GM23338 (cell line): Measurements from ENCODE around the gene LRRC3B.

Experiments
- CREB1 ChIP-seq: fragments of 250-450 bp; sonication (Bioruptor Pico); IDR thresholded peaks from 2 replicates; pipeline ENCODE4 v1.5.0; 2020; ENCODE audit warnings: low read depth, mild to moderate bottlenecking, moderate library complexity
- EZH2 ChIP-seq: fragments of 200-600 bp; sonication (generic); IDR thresholded peaks from one replicate; pipeline ENCODE4 v1.8.0; 2017; ENCODE audit warnings: antibody characterized with exemption, mild to moderate bottlenecking, low read depth; ENCODE audit not compliant: unreplicated experiment
- EZH2phosphoT487 ChIP-seq: fragments of 200-600 bp; sonication (generic); IDR thresholded peaks from one replicate; pipeline ENCODE4 v1.8.1; 2018; ENCODE audit warnings: antibody characterized with exemption; ENCODE audit not compliant: unreplicated experiment
- JUNB ChIP-seq: IDR thresholded peaks from one replicate; pipeline ENCODE4 v1.6.1; 2016; ENCODE audit warnings: antibody characterized with exemption; ENCODE audit not compliant: unreplicated experiment
- NANOG ChIP-seq: IDR thresholded peaks from 2 replicates; pipeline ENCODE4 v1.6.1; 2016; ENCODE audit warnings: antibody characterized with exemption, borderline replicate concordance
- POLR2AphosphoS5 ChIP-seq: IDR thresholded peaks from 2 replicates; pipeline ENCODE4 v1.6.1; 2016; ENCODE audit warnings: antibody characterized with exemption, low read depth
- STAT1 ChIP-seq: IDR thresholded peaks from one replicate; pipeline ENCODE4 v1.6.1; 2016; ENCODE audit warnings: antibody characterized with exemption; ENCODE audit not compliant: unreplicated experiment
- ZNF114 ChIP-seq: fragments of 250-450 bp; sonication (Bioruptor Pico); IDR thresholded peaks from 2 replicates; pipeline ENCODE4 v1.5.0; 2020; ENCODE audit warnings: mild to moderate bottlenecking, moderate library complexity
- TF ChIP-seq, protein P1 (sequence below): IDR thresholded peaks from one replicate; pipeline ENCODE4 v1.6.1; 2018; ENCODE audit warnings: antibody characterized with exemption; ENCODE audit not compliant: unreplicated experiment
- TF ChIP-seq, protein P2 (sequence below): IDR thresholded peaks from 2 replicates; pipeline ENCODE4 v1.6.1; 2016; ENCODE audit warnings: antibody characterized with exemption
- TF ChIP-seq, protein P3 (sequence below), 2 experiments: fragments of 200-600 bp in 1 of 2; sonication (generic) in 1 of 2; conservative IDR thresholded peaks; 2 replicates each; pipeline versions ENCODE4 v1.5.1 to v1.6.1; 2016 to 2017; ENCODE audit warnings: antibody characterized with exemption in 2 of 2, low read depth in 2 of 2, mild to moderate bottlenecking in 2 of 2, moderate library complexity in 1 of 2
- TF ChIP-seq, protein P4 (sequence below): fragments of 250-450 bp; sonication (Bioruptor Pico); IDR thresholded peaks from 2 replicates; pipeline ENCODE4 v1.5.0; 2020; ENCODE audit warnings: mild to moderate bottlenecking, moderate library complexity

DNA sequence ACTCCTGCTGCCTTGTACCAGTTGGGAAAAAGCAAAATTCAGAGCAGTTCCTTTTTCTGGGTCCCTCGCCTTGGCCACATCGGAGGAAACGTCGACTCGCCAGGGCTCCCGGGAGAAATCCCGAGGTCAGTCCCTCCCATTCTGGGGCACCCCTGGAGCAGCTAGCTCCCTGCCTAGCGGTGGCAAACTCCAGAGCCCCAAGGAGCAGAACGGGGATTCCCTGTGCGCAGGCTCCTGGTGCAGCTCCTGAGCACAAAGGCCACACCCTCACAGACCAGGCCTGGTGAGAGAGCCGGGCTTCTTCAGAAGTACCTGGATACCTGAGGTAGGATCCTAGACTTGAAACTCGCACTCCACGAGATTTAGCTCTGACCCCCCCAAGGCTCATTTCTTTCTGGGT lies 2.6 kb downstream of the LRRC3B start:
- TF ChIP-seq ZNF114 (CRISPR knock-in tag) (no peak), EZH2 (no peak), EZH2phosphoT487 (no peak), JUNB (no peak), POLR2AphosphoS5 (no peak), CREB1 (CRISPR knock-in tag) (no peak), STAT1 (no peak), NANOG (no peak)
- TF ChIP-seq, protein P1, sequence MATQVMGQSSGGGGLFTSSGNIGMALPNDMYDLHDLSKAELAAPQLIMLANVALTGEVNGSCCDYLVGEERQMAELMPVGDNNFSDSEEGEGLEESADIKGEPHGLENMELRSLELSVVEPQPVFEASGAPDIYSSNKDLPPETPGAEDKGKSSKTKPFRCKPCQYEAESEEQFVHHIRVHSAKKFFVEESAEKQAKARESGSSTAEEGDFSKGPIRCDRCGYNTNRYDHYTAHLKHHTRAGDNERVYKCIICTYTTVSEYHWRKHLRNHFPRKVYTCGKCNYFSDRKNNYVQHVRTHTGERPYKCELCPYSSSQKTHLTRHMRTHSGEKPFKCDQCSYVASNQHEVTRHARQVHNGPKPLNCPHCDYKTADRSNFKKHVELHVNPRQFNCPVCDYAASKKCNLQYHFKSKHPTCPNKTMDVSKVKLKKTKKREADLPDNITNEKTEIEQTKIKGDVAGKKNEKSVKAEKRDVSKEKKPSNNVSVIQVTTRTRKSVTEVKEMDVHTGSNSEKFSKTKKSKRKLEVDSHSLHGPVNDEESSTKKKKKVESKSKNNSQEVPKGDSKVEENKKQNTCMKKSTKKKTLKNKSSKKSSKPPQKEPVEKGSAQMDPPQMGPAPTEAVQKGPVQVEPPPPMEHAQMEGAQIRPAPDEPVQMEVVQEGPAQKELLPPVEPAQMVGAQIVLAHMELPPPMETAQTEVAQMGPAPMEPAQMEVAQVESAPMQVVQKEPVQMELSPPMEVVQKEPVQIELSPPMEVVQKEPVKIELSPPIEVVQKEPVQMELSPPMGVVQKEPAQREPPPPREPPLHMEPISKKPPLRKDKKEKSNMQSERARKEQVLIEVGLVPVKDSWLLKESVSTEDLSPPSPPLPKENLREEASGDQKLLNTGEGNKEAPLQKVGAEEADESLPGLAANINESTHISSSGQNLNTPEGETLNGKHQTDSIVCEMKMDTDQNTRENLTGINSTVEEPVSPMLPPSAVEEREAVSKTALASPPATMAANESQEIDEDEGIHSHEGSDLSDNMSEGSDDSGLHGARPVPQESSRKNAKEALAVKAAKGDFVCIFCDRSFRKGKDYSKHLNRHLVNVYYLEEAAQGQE = no peak
- TF ChIP-seq, protein P2, sequence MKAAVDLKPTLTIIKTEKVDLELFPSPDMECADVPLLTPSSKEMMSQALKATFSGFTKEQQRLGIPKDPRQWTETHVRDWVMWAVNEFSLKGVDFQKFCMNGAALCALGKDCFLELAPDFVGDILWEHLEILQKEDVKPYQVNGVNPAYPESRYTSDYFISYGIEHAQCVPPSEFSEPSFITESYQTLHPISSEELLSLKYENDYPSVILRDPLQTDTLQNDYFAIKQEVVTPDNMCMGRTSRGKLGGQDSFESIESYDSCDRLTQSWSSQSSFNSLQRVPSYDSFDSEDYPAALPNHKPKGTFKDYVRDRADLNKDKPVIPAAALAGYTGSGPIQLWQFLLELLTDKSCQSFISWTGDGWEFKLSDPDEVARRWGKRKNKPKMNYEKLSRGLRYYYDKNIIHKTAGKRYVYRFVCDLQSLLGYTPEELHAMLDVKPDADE = no peak
- TF ChIP-seq, protein P3, sequence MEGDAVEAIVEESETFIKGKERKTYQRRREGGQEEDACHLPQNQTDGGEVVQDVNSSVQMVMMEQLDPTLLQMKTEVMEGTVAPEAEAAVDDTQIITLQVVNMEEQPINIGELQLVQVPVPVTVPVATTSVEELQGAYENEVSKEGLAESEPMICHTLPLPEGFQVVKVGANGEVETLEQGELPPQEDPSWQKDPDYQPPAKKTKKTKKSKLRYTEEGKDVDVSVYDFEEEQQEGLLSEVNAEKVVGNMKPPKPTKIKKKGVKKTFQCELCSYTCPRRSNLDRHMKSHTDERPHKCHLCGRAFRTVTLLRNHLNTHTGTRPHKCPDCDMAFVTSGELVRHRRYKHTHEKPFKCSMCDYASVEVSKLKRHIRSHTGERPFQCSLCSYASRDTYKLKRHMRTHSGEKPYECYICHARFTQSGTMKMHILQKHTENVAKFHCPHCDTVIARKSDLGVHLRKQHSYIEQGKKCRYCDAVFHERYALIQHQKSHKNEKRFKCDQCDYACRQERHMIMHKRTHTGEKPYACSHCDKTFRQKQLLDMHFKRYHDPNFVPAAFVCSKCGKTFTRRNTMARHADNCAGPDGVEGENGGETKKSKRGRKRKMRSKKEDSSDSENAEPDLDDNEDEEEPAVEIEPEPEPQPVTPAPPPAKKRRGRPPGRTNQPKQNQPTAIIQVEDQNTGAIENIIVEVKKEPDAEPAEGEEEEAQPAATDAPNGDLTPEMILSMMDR (conservative IDR thresholded peaks at IDR 0.05; ENCODE audit: low read depth in 2 of 2) = no peak
- TF ChIP-seq, protein P4, sequence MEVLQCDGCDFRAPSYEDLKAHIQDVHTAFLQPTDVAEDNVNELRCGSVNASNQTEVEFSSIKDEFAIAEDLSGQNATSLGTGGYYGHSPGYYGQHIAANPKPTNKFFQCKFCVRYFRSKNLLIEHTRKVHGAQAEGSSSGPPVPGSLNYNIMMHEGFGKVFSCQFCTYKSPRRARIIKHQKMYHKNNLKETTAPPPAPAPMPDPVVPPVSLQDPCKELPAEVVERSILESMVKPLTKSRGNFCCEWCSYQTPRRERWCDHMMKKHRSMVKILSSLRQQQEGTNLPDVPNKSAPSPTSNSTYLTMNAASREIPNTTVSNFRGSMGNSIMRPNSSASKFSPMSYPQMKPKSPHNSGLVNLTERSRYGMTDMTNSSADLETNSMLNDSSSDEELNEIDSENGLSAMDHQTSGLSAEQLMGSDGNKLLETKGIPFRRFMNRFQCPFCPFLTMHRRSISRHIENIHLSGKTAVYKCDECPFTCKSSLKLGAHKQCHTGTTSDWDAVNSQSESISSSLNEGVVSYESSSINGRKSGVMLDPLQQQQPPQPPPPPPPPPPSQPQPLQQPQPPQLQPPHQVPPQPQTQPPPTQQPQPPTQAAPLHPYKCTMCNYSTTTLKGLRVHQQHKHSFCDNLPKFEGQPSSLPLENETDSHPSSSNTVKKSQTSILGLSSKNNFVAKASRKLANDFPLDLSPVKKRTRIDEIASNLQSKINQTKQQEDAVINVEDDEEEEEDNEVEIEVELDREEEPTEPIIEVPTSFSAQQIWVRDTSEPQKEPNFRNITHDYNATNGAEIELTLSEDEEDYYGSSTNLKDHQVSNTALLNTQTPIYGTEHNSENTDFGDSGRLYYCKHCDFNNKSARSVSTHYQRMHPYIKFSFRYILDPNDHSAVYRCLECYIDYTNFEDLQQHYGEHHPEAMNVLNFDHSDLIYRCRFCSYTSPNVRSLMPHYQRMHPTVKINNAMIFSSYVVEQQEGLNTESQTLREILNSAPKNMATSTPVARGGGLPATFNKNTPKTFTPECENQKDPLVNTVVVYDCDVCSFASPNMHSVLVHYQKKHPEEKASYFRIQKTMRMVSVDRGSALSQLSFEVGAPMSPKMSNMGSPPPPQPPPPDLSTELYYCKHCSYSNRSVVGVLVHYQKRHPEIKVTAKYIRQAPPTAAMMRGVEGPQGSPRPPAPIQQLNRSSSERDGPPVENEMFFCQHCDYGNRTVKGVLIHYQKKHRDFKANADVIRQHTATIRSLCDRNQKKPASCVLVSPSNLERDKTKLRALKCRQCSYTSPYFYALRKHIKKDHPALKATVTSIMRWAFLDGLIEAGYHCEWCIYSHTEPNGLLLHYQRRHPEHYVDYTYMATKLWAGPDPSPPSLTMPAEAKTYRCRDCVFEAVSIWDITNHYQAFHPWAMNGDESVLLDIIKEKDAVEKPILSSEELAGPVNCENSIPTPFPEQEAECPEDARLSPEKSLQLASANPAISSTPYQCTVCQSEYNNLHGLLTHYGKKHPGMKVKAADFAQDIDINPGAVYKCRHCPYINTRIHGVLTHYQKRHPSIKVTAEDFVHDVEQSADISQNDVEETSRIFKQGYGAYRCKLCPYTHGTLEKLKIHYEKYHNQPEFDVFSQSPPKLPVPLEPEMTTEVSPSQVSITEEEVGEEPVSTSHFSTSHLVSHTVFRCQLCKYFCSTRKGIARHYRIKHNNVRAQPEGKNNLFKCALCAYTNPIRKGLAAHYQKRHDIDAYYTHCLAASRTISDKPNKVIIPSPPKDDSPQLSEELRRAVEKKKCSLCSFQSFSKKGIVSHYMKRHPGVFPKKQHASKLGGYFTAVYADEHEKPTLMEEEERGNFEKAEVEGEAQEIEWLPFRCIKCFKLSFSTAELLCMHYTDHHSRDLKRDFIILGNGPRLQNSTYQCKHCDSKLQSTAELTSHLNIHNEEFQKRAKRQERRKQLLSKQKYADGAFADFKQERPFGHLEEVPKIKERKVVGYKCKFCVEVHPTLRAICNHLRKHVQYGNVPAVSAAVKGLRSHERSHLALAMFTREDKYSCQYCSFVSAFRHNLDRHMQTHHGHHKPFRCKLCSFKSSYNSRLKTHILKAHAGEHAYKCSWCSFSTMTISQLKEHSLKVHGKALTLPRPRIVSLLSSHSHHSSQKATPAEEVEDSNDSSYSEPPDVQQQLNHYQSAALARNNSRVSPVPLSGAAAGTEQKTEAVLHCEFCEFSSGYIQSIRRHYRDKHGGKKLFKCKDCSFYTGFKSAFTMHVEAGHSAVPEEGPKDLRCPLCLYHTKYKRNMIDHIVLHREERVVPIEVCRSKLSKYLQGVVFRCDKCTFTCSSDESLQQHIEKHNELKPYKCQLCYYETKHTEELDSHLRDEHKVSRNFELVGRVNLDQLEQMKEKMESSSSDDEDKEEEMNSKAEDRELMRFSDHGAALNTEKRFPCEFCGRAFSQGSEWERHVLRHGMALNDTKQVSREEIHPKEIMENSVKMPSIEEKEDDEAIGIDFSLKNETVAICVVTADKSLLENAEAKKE (CRISPR knock-in tag) = no peak
